OCI-LY3 (cell line): ENCODE results near the gene DOK1.

ENCODE experiments used
- H2AFZ ChIP-seq: fragments of 200-600, 300-600 bp; shearing (Covaris generic); 2 replicates; pipeline ENCODE4 v1.6.0; 2014; ENCODE audit warnings: antibody characterized with exemption, low read depth, low read length
- H3K27ac ChIP-seq: fragments of 200-600, 300-600 bp; sonication (generic); 2 replicates; pipeline ENCODE4 v1.5.1; 2014; ENCODE audit warnings: mild to moderate bottlenecking, low read length, moderate library complexity, mixed read lengths
- H3K27me3 ChIP-seq: fragments of 200-600, 300-600 bp; sonication (generic); 2 replicates; pipeline ENCODE4 v1.6.1; 2014; ENCODE audit warnings: low read depth, low read length, mixed read lengths
- H3K36me3 ChIP-seq: fragments of 200-600, 300-600 bp; sonication (generic); replicated peaks from 2 replicates; pipeline ENCODE3; 2014; ENCODE audit warnings: low read depth, low read length, mixed read lengths
- H3K4me1 ChIP-seq: fragments of 300-600, 200-600 bp; sonication (generic); 2 replicates; pipeline ENCODE4 v1.6.1; 2014; ENCODE audit warnings: low read length, mixed read lengths
- H3K4me2 ChIP-seq: fragments of 200-600, 300-600 bp; sonication (generic); 2 replicates; pipeline ENCODE4 v1.6.1; 2014; ENCODE audit warnings: low read length, mixed read lengths
- H3K4me3 ChIP-seq: fragments of 300-600, 200-600 bp; sonication (generic); 2 replicates; pipeline ENCODE4 v1.5.1; 2014; ENCODE audit warnings: antibody characterized with exemption, mild to moderate bottlenecking, low read length, moderate library complexity
- H3K79me2 ChIP-seq: fragments of 300-600, 200-600 bp; shearing (Covaris generic); 2 replicates; pipeline ENCODE4 v1.6.1; 2014; ENCODE audit warnings: mild to moderate bottlenecking, low read length, mixed read lengths
- H3K9ac ChIP-seq: fragments of 300-600, 200-600 bp; shearing (Covaris generic); 2 replicates; pipeline ENCODE4 v1.6.0; 2014; ENCODE audit warnings: mild to moderate bottlenecking, low read length, moderate library complexity
- H3K9me3 ChIP-seq: fragments of 200-600, 300-600 bp; shearing (Covaris generic); 2 replicates; pipeline ENCODE4 v1.6.1; 2014; ENCODE audit warnings: low read length, mixed read lengths; ENCODE audit not compliant: insufficient read depth
- H4K20me1 ChIP-seq: fragments of 200-600, 300-600 bp; sonication (generic); 2 replicates; pipeline ENCODE4 v1.6.1; 2016; ENCODE audit warnings: low read length, mixed read lengths; ENCODE audit not compliant: insufficient read depth
- EZH2phosphoT487 ChIP-seq: fragments of 200-600 bp; shearing (Covaris generic); IDR thresholded peaks from 2 replicates; pipeline ENCODE4 v1.6.1; 2018; ENCODE audit warnings: antibody characterized with exemption, mixed run types, low read depth
- TF ChIP-seq, protein P1 (sequence below): fragments of 200-600, 300-600 bp; sonication (generic); IDR thresholded peaks from 2 replicates; pipeline ENCODE4 v1.5.1; 2014; ENCODE audit warnings: antibody characterized with exemption, low read length, low read depth

Gene DOK1

DNA sequence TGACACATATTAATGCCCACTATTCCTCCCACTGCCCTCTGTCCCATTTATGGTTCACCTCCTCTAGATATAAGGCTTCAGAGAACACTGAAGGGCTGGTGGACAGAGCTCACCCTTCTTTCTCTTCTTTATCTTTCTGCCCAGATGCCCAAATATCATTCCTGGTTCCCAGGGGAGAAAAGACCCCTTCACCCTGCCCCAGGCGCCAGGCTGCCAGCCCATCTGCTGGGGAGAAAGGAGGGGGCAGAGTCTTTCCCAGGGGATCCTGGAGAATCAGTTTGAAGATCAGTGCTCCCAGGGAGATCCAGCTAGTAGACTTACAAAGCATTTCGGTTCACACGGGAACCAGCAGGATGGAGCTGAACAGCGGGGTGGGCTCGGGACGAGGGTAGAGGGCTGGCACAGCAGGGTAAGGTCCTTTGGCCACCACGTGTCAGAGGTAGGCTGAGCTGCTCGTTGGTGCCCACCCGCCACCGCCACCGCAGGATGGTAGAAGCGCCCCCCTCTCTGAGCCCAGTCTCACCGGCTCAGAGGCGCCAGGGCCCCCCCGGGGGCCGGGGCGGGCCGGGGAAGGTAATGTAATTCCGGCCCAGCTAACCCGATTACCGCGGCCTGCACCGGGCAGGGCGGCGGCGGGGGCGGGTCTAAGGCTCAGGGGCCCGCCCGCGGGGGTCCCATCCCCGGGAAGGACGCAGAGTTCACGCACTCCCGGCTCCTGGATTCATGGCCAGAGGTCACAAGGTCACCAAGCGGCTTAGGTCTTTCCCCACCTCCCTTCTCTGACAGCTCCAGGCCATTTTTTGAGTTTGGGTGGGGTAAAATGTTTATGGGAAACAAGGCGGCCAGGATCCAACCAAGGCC lies 41.5 kb upstream of the DOK1 start:
- Histone ChIP-seq H4K20me1 (no peaks in the 10 kb centered on the region), H2AFZ (no peak overlapping the region), H3K4me3 (peak overlapping the region; percentile 84), H3K36me3 (no peaks in the 10 kb centered on the region), H3K27ac (no peak overlapping the region; the same call in 1 of the 2 replicates), H3K4me1 (peaks cover 16% of the 10 kb centered on the region), H3K9me3 (no peaks in the 10 kb centered on the region), H3K9ac (peak overlapping the region; percentile 61), H3K27me3 (no peaks in the 10 kb centered on the region), H3K79me2 (no peaks in the 10 kb centered on the region), H3K4me2 (peak overlapping the region; percentile 81)
- TF ChIP-seq EZH2phosphoT487: no peak
- TF ChIP-seq, protein P1, sequence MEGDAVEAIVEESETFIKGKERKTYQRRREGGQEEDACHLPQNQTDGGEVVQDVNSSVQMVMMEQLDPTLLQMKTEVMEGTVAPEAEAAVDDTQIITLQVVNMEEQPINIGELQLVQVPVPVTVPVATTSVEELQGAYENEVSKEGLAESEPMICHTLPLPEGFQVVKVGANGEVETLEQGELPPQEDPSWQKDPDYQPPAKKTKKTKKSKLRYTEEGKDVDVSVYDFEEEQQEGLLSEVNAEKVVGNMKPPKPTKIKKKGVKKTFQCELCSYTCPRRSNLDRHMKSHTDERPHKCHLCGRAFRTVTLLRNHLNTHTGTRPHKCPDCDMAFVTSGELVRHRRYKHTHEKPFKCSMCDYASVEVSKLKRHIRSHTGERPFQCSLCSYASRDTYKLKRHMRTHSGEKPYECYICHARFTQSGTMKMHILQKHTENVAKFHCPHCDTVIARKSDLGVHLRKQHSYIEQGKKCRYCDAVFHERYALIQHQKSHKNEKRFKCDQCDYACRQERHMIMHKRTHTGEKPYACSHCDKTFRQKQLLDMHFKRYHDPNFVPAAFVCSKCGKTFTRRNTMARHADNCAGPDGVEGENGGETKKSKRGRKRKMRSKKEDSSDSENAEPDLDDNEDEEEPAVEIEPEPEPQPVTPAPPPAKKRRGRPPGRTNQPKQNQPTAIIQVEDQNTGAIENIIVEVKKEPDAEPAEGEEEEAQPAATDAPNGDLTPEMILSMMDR: no peak

DNA sequence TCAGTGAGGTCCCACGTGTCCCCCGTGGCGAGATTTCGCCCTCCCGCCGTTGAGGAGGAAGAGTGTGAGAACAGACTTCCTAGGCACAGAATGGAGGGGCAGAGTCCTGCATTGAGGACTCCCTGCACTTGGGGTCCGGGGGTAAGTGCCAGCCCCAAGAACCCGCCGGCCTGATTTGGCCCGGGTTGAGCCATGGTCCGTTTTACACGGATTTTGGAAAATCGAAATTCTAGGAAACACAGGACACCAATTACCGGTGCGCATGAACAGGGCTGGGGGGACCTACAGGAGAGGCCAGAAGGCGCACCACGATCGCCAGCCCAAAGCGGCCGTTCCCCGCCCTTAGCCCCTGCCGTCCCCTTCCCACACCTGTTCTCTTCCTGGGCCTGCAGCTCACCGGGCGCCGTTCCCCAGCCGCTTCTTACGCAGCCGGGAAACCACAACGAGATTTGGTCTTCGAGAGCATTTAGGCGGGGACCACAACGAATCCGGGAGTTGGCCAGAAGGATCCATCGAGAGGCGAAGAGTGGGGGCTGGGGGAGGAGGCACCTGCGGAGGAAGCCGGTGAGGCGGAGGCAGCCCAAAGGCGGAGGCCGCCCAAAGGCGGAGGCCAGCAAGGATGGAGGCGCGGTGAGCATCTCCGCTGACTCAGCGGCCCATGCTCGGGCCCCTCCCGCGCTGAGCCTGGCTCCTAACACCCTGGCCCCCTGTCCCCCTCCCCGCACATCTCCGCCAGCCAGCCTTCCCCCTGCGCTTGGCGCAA lies 40.7 kb upstream of the DOK1 start:
- TF ChIP-seq EZH2phosphoT487: no peak
- TF ChIP-seq, protein P1: no peak
- peak overlapping the region; percentile 68; the same call in 1 of the 2 replicates for H2AFZ ChIP-seq
- H3K9ac ChIP-seq: peak overlapping the region; percentile 61
- H4K20me1 ChIP-seq: no peaks in the 10 kb centered on the region
- peak overlapping the region; percentile 81 for H3K4me2 ChIP-seq
- no peaks in the 10 kb centered on the region for H3K36me3 ChIP-seq
- H3K4me1 ChIP-seq: peaks cover 10% of the 10 kb centered on the region
- peak overlapping the region; percentile 84 for H3K4me3 ChIP-seq
- H3K79me2 ChIP-seq: no peaks in the 10 kb centered on the region
- peak overlapping the region; percentile 14; the same call in 1 of the 2 replicates for H3K27ac ChIP-seq
- no peaks in the 10 kb centered on the region for H3K27me3 ChIP-seq
- H3K9me3 ChIP-seq: no peaks in the 10 kb centered on the region

DNA sequence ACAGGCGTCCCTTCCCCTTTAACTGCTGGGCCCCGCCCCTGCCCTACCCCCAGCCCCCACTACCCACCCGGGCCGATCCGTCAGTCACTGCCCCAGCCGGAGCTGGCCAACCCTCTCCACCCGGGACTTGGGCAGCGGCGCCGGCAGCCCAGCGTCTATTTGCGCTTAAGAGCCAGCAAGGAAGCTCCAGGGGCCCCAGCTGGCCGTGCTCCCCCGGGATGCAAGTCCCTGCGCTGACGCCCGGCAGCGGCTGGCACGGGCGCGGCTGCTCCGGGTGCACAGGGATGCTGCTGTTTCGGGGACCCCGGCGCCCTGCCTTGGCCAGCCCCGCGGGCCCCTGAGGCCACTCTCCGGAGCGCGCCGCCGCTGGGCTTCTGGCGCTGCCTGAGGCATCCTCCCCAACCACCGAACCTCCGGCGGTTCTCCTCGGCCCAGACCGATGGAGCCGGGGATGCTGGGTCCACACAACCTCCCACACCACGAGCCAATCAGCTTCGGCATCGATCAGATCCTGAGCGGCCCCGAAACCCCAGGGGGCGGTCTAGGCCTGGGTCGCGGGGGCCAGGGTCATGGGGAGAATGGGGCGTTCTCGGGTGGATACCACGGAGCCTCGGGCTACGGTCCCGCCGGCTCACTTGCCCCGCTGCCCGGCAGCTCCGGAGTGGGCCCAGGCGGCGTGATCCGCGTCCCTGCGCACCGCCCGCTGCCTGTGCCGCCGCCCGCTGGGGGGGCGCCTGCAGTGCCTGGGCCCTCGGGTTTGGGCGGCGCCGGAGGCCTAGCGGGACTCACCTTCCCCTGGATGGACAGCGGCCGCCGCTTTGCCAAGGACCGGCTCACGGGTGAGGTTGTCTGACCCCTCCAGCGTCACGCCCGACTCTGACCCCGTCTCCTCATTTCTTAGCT lies 39.9 kb upstream of the DOK1 start, which contains the start of gene TLX2:
TLX2 (plus strand) TSS at position 83 of the 903 bp plus-strand sequence; CDS start at position 440, 357 bp downstream.
- TF ChIP-seq, protein P1: no peak
- TF ChIP-seq EZH2phosphoT487: no peak
- peaks cover 6% of the 10 kb centered on the region for H3K4me1 ChIP-seq
- H3K4me2 ChIP-seq: peak within 1 kb of the TSS; percentile 81
- H4K20me1 ChIP-seq: no peaks in the 10 kb centered on the region
- H3K4me3 ChIP-seq: peak within 1 kb of the TSS; percentile 84
- H3K9ac ChIP-seq: peak within 1 kb of the TSS; percentile 61
- peaks cover 4% of the 10 kb centered on the region for H3K36me3 ChIP-seq
- H3K27me3 ChIP-seq: no peaks in the 10 kb centered on the region
- H3K27ac ChIP-seq: peak within 1 kb of the TSS; percentile 14; the same call in 1 of the 2 replicates
- H2AFZ ChIP-seq: peak within 1 kb of the TSS; percentile 68; the same call in 1 of the 2 replicates
- H3K9me3 ChIP-seq: no peaks in the 10 kb centered on the region
- H3K79me2 ChIP-seq: no peaks in the 10 kb centered on the region
